B cell (primary cell): ENCODE results near the gene ARSI. TPM values are rescaled to one million over a fixed set of nuclear protein-coding genes. Genes with fewer than 3 reads are reported as not detected.

ENCODE experiments used
- ATAC-seq: fragments of 200-7000 bp; cut with Tn5 transposase; one replicate; pipeline ENCODE4 v1.10.0; 2021; ENCODE audit warnings: low read depth, mild to moderate bottlenecking, moderate number of reproducible peaks, moderate library complexity
- CTCF ChIA-PET: fragments of 350-600 bp; sonication (Branson Sonifier 250); formaldehyde crosslinking; loops from one replicate; lab custom pipeline; 2021; ENCODE audit warnings: antibody characterized with exemption, inconsistent platforms; lab: Charles Lee
- POLR2A ChIA-PET: fragments of 350-600 bp; sonication (Branson Sonifier 250); formaldehyde crosslinking; loops from one replicate; lab custom pipeline; 2021; ENCODE audit warnings: antibody characterized with exemption; lab: Charles Lee
- DNase-seq: peaks from one replicate; pipeline ENCODE4 v3.0.0; 2013
- H2AFZ ChIP-seq: 2 replicates; pipeline ENCODE4 v1.6.1; 2012; ENCODE audit warnings: mild to moderate bottlenecking, low read depth, low read length; ENCODE audit not compliant: insufficient read depth, poor library complexity, severe bottlenecking
- H3K27ac ChIP-seq, 2 donors: 1 replicate in 1 of 2; 2 replicates in 1 of 2; pipeline ENCODE4 v1.5.1; 2012 to 2013; ENCODE audit warnings: low read length in 2 of 2, mild to moderate bottlenecking in 2 of 2, moderate library complexity in 1 of 2
- H3K27me3 ChIP-seq, 4 experiments: fragments of 200-600 bp in 1 of 4; sonication (generic) in 1 of 4; replicated peaks in 1 of 4; 1 replicate in 2 of 4; 2 replicates in 2 of 4; pipeline versions ENCODE4 v1.6.1 to v1.7.0; 2013 to 2016; ENCODE audit warnings: low read length in 3 of 4, mild to moderate bottlenecking in 2 of 4, mixed read lengths in 1 of 4, moderate library complexity in 1 of 4; ENCODE audit not compliant: insufficient read depth in 4 of 4, control insufficient read depth in 3 of 4; ENCODE audit errors: control extremely low read depth in 1 of 4
- H3K36me3 ChIP-seq, 2 experiments: replicated peaks in 1 of 2; 1 replicate in 1 of 2; 2 replicates in 1 of 2; pipeline versions ENCODE4 v1.6.1 to v1.7.1; 2013; ENCODE audit warnings: low read length in 1 of 2; ENCODE audit not compliant: insufficient read depth in 2 of 2, control insufficient read depth in 1 of 2; ENCODE audit errors: control extremely low read depth in 1 of 2, extremely low read depth in 1 of 2
- H3K4me1 ChIP-seq, 2 donors: fragments of 200-600 bp in 1 of 2; sonication (generic) in 1 of 2; 1 replicate in 1 of 2; 2 replicates in 1 of 2; pipeline versions ENCODE4 v1.5.1 to v1.6.1; 2013 to 2017; ENCODE audit warnings: low read length in 2 of 2; ENCODE audit not compliant: control insufficient read depth in 2 of 2, insufficient read depth in 2 of 2
- H3K4me2 ChIP-seq: replicated peaks from 2 replicates; pipeline ENCODE3; 2012; ENCODE audit warnings: mild to moderate bottlenecking, low read depth, low read length; ENCODE audit not compliant: poor library complexity, severe bottlenecking
- H3K4me3 ChIP-seq, 5 experiments: fragments of 200-600 bp in 1 of 5; sonication (generic) in 1 of 5; 1 replicate in 3 of 5; 2 replicates in 2 of 5; pipeline versions ENCODE4 v1.5.1 to v1.7.0; 2011 to 2016; ENCODE audit warnings: low read length in 4 of 5, mild to moderate bottlenecking in 4 of 5, low read depth in 2 of 5, control low read depth in 1 of 5, moderate library complexity in 1 of 5; ENCODE audit not compliant: insufficient read depth in 1 of 5; ENCODE audit errors: control extremely low read depth in 1 of 5, extremely low read depth in 1 of 5
- H3K79me2 ChIP-seq: fragments of 200-600 bp; sonication (generic); one replicate; pipeline ENCODE4 v1.6.0; 2016; ENCODE audit warnings: low read length; ENCODE audit not compliant: control insufficient read depth, insufficient read depth
- H3K9ac ChIP-seq: fragments of 200-600 bp; sonication (generic); 2 replicates; pipeline ENCODE4 v1.6.1; 2017; ENCODE audit warnings: mild to moderate bottlenecking, low read length, moderate library complexity
- H3K9me3 ChIP-seq, 3 donors: one replicate each; pipeline versions ENCODE4 v1.6.1 to v1.7.1; 2013; ENCODE audit warnings: low read length in 2 of 3; ENCODE audit not compliant: control insufficient read depth in 2 of 3, insufficient read depth in 1 of 3; ENCODE audit errors: control extremely low read depth in 1 of 3
- H4K20me1 ChIP-seq: 2 replicates; pipeline ENCODE4 v1.6.0; 2012; ENCODE audit warnings: mild to moderate bottlenecking, low read length; ENCODE audit not compliant: insufficient read depth, control insufficient read depth, poor library complexity, severe bottlenecking
- H3K27ac Mint-ChIP-seq: one replicate; pipeline ENCODE4 v1.8.0; 2021; ENCODE audit warnings: mixed read lengths
- H3K27me3 Mint-ChIP-seq: one replicate; pipeline ENCODE4 v1.8.0; 2021; ENCODE audit warnings: mixed read lengths
- H3K4me1 Mint-ChIP-seq: one replicate; pipeline ENCODE4 v1.8.0; 2021; ENCODE audit warnings: mixed read lengths
- H3K4me3 Mint-ChIP-seq: one replicate; pipeline ENCODE4 v1.8.0; 2021; ENCODE audit warnings: mixed read lengths
- H3K9me3 Mint-ChIP-seq: one replicate; pipeline ENCODE4 v1.8.0; 2022; ENCODE audit warnings: mixed read lengths; ENCODE audit not compliant: insufficient read depth
- CTCF ChIP-seq: fragments of 200-600 bp; IDR thresholded peaks from one replicate; pipeline ENCODE4 v1.8.0; 2022; ENCODE audit warnings: antibody characterized with exemption, mild to moderate bottlenecking
- EZH2 ChIP-seq: IDR thresholded peaks from 2 replicates; pipeline ENCODE4 v1.6.1; 2012; ENCODE audit warnings: borderline replicate concordance, low read depth, mild to moderate bottlenecking, moderate library complexity, low read length; ENCODE audit not compliant: insufficient read depth, poor library complexity, severe bottlenecking
- WGBS: methylation state at CpG from one replicate; pipeline ENCODE4 v1.1.5; 2013; ENCODE audit warnings: missing lambda C conversion rate; ENCODE audit not compliant: insufficient coverage; 5-methylcytosine and 5-hydroxymethylcytosine counted together
- intact Hi-C: fragments of 100-400 bp; cut with micrococcal nuclease; formaldehyde crosslinking; loops from one replicate; pipeline ENCODE4 v1.10.0; 2022
- polyA plus RNA-seq: library from polyadenylated mRNA; depleted of rRNA; stranded (reverse); fragments of >200 nt; gene quantifications from 2 replicates; pipeline ENCODE4 v1.2.3, GENCODE V29; 2012
- total RNA-seq, 2 donors: library from RNA; stranded (reverse); fragments of 120-200 nt in 1 of 2; gene quantifications; 1 replicate in 1 of 2; 2 replicates in 1 of 2; pipeline versions ENCODE4 v1.2.3 to v1.2.4, GENCODE V29; 2013 to 2022

ARSI gene
- total and polyA plus RNA-seq, 2 donors (not counting 1 experiment from before 2014, with no cell fraction given): not detected

- H3K27ac ChIP-seq: no peak overlapping the region
- H3K4me3 ChIP-seq: no peak overlapping the region
- H3K9ac ChIP-seq: no peak overlapping the region
- H4K20me1 ChIP-seq: no peaks in the 10 kb centered on the region
- ChIA-PET CTCF (no interaction called here), POLR2A (no interaction called here)
- TF ChIP-seq EZH2 (no peak), CTCF (no peak)
- no peak overlapping the region for H3K4me2 ChIP-seq
- H3K27me3 ChIP-seq: no peaks in the 10 kb centered on the region
- peaks cover 0 to 4% (median 0%) of the 10 kb centered on the region in 3 donors for H3K9me3 ChIP-seq
- H3K4me1 Mint-ChIP-seq: no peaks in the 10 kb centered on the region
- no peaks in the 10 kb centered on the region for H3K4me1 ChIP-seq
- H3K36me3 ChIP-seq: no peaks in the 10 kb centered on the region
- WGBS: 64% methylated on average over 5 of the region's 7 CpGs
- no peak for ATAC-seq
- H2AFZ ChIP-seq: no peak overlapping the region
- no peak for DNase-seq
- H3K27me3 Mint-ChIP-seq: no peaks in the 10 kb centered on the region
- no peaks in the 10 kb centered on the region for H3K9me3 Mint-ChIP-seq
- no peaks in the 10 kb centered on the region for H3K79me2 ChIP-seq
- no peak overlapping the region for H3K27ac Mint-ChIP-seq
- intact Hi-C loops: no loop called here
- H3K4me3 Mint-ChIP-seq: no peak overlapping the region
Measured at GRCh38 chr5:150340614-150341255, 38.0 kb upstream of the ARSI start.

- intact Hi-C loops: no loop called here
- CTCF ChIA-PET: interaction anchor here (1.1 kb wide), 1 partner anchor 12 kb away, joined by 4 read pairs; no protein-coding TSS in a partner anchor
- POLR2A ChIA-PET: no interaction called here
Measured at GRCh38 chr5:150339841-150340240, 37.1 kb upstream of the ARSI start.

More at GRCh38 chr5:150339841-150340240, 37.1 kb upstream of the ARSI start:
- Histone ChIP-seq H3K9me3 (peaks cover 0 to 4% (median 0%) of the 10 kb centered on the region in 3 donors), H3K4me1 (no peaks in the 10 kb centered on the region), H3K4me3 (no peak overlapping the region), H4K20me1 (no peaks in the 10 kb centered on the region), H2AFZ (no peak overlapping the region), H3K27me3 (no peaks in the 10 kb centered on the region), H3K27ac (no peak overlapping the region), H3K79me2 (no peaks in the 10 kb centered on the region), H3K4me2 (no peak overlapping the region), H3K9ac (no peak overlapping the region), H3K36me3 (no peaks in the 10 kb centered on the region)
- ATAC-seq: no peak
- Mint-ChIP-seq H3K27me3 (no peaks in the 10 kb centered on the region), H3K9me3 (no peaks in the 10 kb centered on the region), H3K27ac (no peak overlapping the region), H3K4me3 (no peak overlapping the region), H3K4me1 (no peaks in the 10 kb centered on the region)
- 94% methylated on average over 2 of the region's 4 CpGs for WGBS
- no peak for DNase-seq
- TF ChIP-seq CTCF: no peak
- no peak for TF ChIP-seq EZH2
